ENCODE measurements around the gene SHB. TPM values are rescaled to one million over a fixed set of nuclear protein-coding genes. Genes with fewer than 3 reads are reported as not detected.

The SHB gene
- total and polyA plus RNA-seq, 8 donors: 16.1 to 26.8 (median 21.9) TPM

- DNase-seq (no peak), ATAC-seq (no peak)
- intact Hi-C loops (cut with DNase I): no loop called here
- Histone ChIP-seq H3K27me3 (peaks cover 0 to 9% of the 10 kb centered on the region in 2 donors), H3K4me1 (no peaks in the 10 kb centered on the region), H3K9me3 (no peaks in the 10 kb centered on the region), H3K27ac (no peak overlapping the region), H3K36me3 (no peaks in the 10 kb centered on the region), H3K4me3 (no peak overlapping the region)
- TF ChIP-seq CTCF (IDR thresholded peaks at IDR 0.05): no peak
Measured at GRCh38 chr9:38112456-38112855, 43.4 kb upstream of the SHB start.

- H3K4me1 ChIP-seq: no peaks in the 10 kb centered on the region
- DNase-seq (no peak), ATAC-seq (no peak)
- H3K27ac ChIP-seq: no peak overlapping the region
- TF ChIP-seq CTCF (IDR thresholded peaks at IDR 0.05): no peak
- no peaks in the 10 kb centered on the region for H3K9me3 ChIP-seq
- H3K27me3 ChIP-seq: peaks cover 0 to 9% of the 10 kb centered on the region in 2 donors
- intact Hi-C loops (cut with DNase I): no loop called here
- H3K36me3 ChIP-seq: no peaks in the 10 kb centered on the region
- H3K4me3 ChIP-seq: no peak overlapping the region
Measured at GRCh38 chr9:38112049-38112448, 43.0 kb upstream of the SHB start.

- no peak for DNase-seq
- intact Hi-C loops (cut with DNase I): no loop called here
- H3K9me3 ChIP-seq: no peaks in the 10 kb centered on the region
- ATAC-seq: no peak
- TF ChIP-seq CTCF (IDR thresholded peaks at IDR 0.05): no peak
- H3K27ac ChIP-seq: no peak overlapping the region
- H3K27me3 ChIP-seq: peaks cover 0 to 9% of the 10 kb centered on the region in 2 donors
- H3K4me3 ChIP-seq: no peak overlapping the region
- H3K4me1 ChIP-seq: no peaks in the 10 kb centered on the region
- no peaks in the 10 kb centered on the region for H3K36me3 ChIP-seq
Measured at GRCh38 chr9:38110476-38110875, 41.4 kb upstream of the SHB start.

GRCh38 chr9:38109601-38110000 lies 40.6 kb upstream of the SHB start:
- no peak overlapping the region for H3K27ac ChIP-seq
- H3K9me3 ChIP-seq: no peaks in the 10 kb centered on the region
- H3K4me3 ChIP-seq: no peak overlapping the region
- H3K36me3 ChIP-seq: no peaks in the 10 kb centered on the region
- ATAC-seq: no peak
- H3K27me3 ChIP-seq: peaks cover 0 to 3% of the 10 kb centered on the region in 2 donors
- intact Hi-C loops (cut with DNase I): no loop called here
- H3K4me1 ChIP-seq: no peaks in the 10 kb centered on the region
- no peak for TF ChIP-seq CTCF (IDR thresholded peaks at IDR 0.05)
- DNase-seq: no peak

- H3K27ac ChIP-seq: no peak overlapping the region
- H3K4me3 ChIP-seq: no peak overlapping the region
- intact Hi-C loops (cut with DNase I): no loop called here
- DNase-seq (no peak), ATAC-seq (no peak)
- TF ChIP-seq CTCF (IDR thresholded peaks at IDR 0.05): no peak
- H3K36me3 ChIP-seq: no peaks in the 10 kb centered on the region
- H3K27me3 ChIP-seq: peaks cover 0 to 7% of the 10 kb centered on the region in 2 donors
- no peaks in the 10 kb centered on the region for H3K4me1 ChIP-seq
- H3K9me3 ChIP-seq: no peaks in the 10 kb centered on the region
Measured at GRCh38 chr9:38108326-38108725, 39.3 kb upstream of the SHB start.

Data from left lung (tissue), 10 donors.